ENCODE measurements around the gene QRFP. TPM values are rescaled to one million over a fixed set of nuclear protein-coding genes. Genes with fewer than 3 reads are reported as not detected.

The QRFP gene
- total and polyA plus RNA-seq, 4 donors: 0.05 TPM; not detected in 3

DNA sequence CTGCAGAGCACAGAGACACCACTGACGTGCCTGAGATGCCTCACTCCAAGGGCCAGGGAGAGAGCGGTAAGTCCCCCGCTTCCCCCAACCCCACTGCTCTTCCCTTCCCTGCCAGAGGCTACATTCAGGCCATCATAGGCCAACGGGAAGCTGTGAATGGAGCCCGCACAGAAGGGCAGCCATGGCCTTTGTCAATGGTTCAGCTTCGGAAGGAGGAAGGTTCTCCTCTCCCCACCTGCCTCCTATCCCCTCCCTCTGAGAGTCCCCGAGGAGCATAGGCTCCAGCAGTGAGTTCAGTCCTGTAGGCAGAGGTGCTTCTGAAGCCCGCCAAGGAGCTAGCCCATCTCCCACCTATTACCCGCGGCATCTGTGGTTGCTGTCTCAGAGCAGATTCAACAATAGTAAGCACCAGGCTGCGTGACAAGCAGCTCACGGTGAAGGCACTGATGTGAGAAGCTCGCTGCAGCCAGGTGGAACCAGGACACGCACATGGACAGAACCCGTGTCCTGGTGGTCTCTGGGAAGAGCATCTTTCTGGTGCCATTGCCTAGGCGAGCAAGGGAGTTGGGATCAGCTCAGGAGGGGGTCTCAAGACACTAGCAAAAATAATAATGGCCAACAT, 15.9 kb downstream of the QRFP start:
- Histone ChIP-seq H3K9me3 (ENCODE audit: control insufficient read depth in 4 of 4, low read length in 3 of 4) (no peaks in the 10 kb centered on the region), H3K36me3 (ENCODE audit: control insufficient read depth in 4 of 4, insufficient read depth in 3 of 4, low read depth in 1 of 4, low read length in 3 of 4) (peaks cover 18 to 66% (median 38%) of the 10 kb centered on the region in 4 donors), H3K27ac (ENCODE audit: low read depth in 1 of 2, low read length in 2 of 2) (no peak overlapping the region), H3K4me1 (ENCODE audit: control insufficient read depth in 4 of 4, insufficient read depth in 4 of 4, low read length in 3 of 4) (no peaks in the 10 kb centered on the region), H3K4me3 (ENCODE audit: low read depth in 1 of 3, low read length in 3 of 3) (no peak overlapping the region), H3K27me3 (ENCODE audit: control insufficient read depth in 4 of 4, insufficient read depth in 4 of 4, low read length in 3 of 4) (no peaks in the 10 kb centered on the region), H3K9ac (ENCODE audit: low read depth in 1 of 2, low read length in 2 of 2) (no peak overlapping the region)
- DNase-seq (ENCODE audit: low spot score): no peak
- 97% methylated on average over 16 of the region's 16 CpGs for WGBS
- TF ChIP-seq NR2F2 (IDR thresholded peaks at IDR 0.05) (no peak), HNF4G (IDR thresholded peaks at IDR 0.05) (no peak), TAF1 (conservative IDR thresholded peaks at IDR 0.05) (no peak), YY1 (IDR thresholded peaks at IDR 0.05) (no peak), HNF4A (conservative IDR thresholded peaks at IDR 0.05) (no peak), RAD21 (IDR thresholded peaks at IDR 0.05) (no peak), SP1 (IDR thresholded peaks at IDR 0.05) (no peak), JUND (IDR thresholded peaks at IDR 0.05) (no peak), EGR1 (IDR thresholded peaks at IDR 0.05; ENCODE audit: low read depth in 2 of 2) (no peak), GABPA (IDR thresholded peaks at IDR 0.05 in 1 of 2, conservative IDR thresholded peaks at IDR 0.05 in 1 of 2) (no peak), FOXA2 (IDR thresholded peaks at IDR 0.05) (no peak)
- TF ChIP-seq, protein P1, sequence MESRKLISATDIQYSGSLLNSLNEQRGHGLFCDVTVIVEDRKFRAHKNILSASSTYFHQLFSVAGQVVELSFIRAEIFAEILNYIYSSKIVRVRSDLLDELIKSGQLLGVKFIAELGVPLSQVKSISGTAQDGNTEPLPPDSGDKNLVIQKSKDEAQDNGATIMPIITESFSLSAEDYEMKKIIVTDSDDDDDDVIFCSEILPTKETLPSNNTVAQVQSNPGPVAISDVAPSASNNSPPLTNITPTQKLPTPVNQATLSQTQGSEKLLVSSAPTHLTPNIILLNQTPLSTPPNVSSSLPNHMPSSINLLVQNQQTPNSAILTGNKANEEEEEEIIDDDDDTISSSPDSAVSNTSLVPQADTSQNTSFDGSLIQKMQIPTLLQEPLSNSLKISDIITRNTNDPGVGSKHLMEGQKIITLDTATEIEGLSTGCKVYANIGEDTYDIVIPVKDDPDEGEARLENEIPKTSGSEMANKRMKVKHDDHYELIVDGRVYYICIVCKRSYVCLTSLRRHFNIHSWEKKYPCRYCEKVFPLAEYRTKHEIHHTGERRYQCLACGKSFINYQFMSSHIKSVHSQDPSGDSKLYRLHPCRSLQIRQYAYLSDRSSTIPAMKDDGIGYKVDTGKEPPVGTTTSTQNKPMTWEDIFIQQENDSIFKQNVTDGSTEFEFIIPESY (IDR thresholded peaks at IDR 0.05): no peak
- TF ChIP-seq, protein P2, sequence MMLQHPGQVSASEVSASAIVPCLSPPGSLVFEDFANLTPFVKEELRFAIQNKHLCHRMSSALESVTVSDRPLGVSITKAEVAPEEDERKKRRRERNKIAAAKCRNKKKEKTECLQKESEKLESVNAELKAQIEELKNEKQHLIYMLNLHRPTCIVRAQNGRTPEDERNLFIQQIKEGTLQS (IDR thresholded peaks at IDR 0.05): no peak
- TF ChIP-seq, protein P3, sequence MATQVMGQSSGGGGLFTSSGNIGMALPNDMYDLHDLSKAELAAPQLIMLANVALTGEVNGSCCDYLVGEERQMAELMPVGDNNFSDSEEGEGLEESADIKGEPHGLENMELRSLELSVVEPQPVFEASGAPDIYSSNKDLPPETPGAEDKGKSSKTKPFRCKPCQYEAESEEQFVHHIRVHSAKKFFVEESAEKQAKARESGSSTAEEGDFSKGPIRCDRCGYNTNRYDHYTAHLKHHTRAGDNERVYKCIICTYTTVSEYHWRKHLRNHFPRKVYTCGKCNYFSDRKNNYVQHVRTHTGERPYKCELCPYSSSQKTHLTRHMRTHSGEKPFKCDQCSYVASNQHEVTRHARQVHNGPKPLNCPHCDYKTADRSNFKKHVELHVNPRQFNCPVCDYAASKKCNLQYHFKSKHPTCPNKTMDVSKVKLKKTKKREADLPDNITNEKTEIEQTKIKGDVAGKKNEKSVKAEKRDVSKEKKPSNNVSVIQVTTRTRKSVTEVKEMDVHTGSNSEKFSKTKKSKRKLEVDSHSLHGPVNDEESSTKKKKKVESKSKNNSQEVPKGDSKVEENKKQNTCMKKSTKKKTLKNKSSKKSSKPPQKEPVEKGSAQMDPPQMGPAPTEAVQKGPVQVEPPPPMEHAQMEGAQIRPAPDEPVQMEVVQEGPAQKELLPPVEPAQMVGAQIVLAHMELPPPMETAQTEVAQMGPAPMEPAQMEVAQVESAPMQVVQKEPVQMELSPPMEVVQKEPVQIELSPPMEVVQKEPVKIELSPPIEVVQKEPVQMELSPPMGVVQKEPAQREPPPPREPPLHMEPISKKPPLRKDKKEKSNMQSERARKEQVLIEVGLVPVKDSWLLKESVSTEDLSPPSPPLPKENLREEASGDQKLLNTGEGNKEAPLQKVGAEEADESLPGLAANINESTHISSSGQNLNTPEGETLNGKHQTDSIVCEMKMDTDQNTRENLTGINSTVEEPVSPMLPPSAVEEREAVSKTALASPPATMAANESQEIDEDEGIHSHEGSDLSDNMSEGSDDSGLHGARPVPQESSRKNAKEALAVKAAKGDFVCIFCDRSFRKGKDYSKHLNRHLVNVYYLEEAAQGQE (IDR thresholded peaks at IDR 0.05): no peak
- TF ChIP-seq, protein P4, sequence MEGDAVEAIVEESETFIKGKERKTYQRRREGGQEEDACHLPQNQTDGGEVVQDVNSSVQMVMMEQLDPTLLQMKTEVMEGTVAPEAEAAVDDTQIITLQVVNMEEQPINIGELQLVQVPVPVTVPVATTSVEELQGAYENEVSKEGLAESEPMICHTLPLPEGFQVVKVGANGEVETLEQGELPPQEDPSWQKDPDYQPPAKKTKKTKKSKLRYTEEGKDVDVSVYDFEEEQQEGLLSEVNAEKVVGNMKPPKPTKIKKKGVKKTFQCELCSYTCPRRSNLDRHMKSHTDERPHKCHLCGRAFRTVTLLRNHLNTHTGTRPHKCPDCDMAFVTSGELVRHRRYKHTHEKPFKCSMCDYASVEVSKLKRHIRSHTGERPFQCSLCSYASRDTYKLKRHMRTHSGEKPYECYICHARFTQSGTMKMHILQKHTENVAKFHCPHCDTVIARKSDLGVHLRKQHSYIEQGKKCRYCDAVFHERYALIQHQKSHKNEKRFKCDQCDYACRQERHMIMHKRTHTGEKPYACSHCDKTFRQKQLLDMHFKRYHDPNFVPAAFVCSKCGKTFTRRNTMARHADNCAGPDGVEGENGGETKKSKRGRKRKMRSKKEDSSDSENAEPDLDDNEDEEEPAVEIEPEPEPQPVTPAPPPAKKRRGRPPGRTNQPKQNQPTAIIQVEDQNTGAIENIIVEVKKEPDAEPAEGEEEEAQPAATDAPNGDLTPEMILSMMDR (IDR thresholded peaks at IDR 0.05; ENCODE audit: low read depth, low read length, missing input control): no peak
- TF ChIP-seq, protein P5, sequence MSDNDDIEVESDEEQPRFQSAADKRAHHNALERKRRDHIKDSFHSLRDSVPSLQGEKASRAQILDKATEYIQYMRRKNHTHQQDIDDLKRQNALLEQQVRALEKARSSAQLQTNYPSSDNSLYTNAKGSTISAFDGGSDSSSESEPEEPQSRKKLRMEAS (IDR thresholded peaks at IDR 0.05): no peak

Measured in liver (tissue), 9 donors.